Glutamatergic neuron (in vitro differentiated cells): ENCODE data around the gene MT3. TPM values are rescaled to one million over a fixed set of nuclear protein-coding genes. Genes with fewer than 3 reads are reported as not detected.
"Not testable (repeated sequence)": the region's sequence is repeated elsewhere in the genome, so short reads cannot be mapped to it uniquely, and the experiment has no call there.

Source experiments
- DNase-seq: peaks from one replicate; pipeline ENCODE4 v3.0.0; 2022
- H3K27ac Mint-ChIP-seq: one replicate; pipeline ENCODE4 v1.8.0; 2020; ENCODE audit warnings: mild to moderate bottlenecking, mixed read lengths, inconsistent platforms; ENCODE audit not compliant: unreplicated experiment
- H3K27me3 Mint-ChIP-seq: one replicate; pipeline ENCODE4 v1.8.0; 2020; ENCODE audit warnings: mild to moderate bottlenecking, moderate library complexity, mixed read lengths, inconsistent platforms; ENCODE audit not compliant: unreplicated experiment
- H3K36me3 Mint-ChIP-seq: one replicate; pipeline ENCODE4 v1.8.0; 2020; ENCODE audit warnings: mild to moderate bottlenecking, mixed read lengths, inconsistent platforms; ENCODE audit not compliant: unreplicated experiment
- H3K4me1 Mint-ChIP-seq: one replicate; pipeline ENCODE4 v1.8.0; 2020; ENCODE audit warnings: mild to moderate bottlenecking, low read depth, mixed read lengths, inconsistent platforms; ENCODE audit not compliant: unreplicated experiment
- H3K4me3 Mint-ChIP-seq: one replicate; pipeline ENCODE4 v1.8.0; 2020; ENCODE audit warnings: mild to moderate bottlenecking, mixed read lengths, inconsistent platforms; ENCODE audit not compliant: unreplicated experiment
- H3K9me3 Mint-ChIP-seq: one replicate; pipeline ENCODE4 v1.8.0; 2020; ENCODE audit warnings: mild to moderate bottlenecking, moderate library complexity, mixed read lengths, inconsistent platforms; ENCODE audit not compliant: unreplicated experiment
- total RNA-seq: library from RNA; stranded (reverse); fragmentation: NEBNext Ultra II Directional; extraction: Animal tissue kit (Norgen Biotek cat#: 25700); gene quantifications from one replicate; pipeline ENCODE4 v1.2.1, GENCODE V29; 2021; ENCODE audit not compliant: unreplicated experiment
- TF ChIP-seq, protein P1 (sequence below): fragments of 200-600 bp; sonication (generic); IDR thresholded peaks from one replicate; pipeline ENCODE4 v1.5.0; 2021; ENCODE audit not compliant: partially characterized antibody, unreplicated experiment

Gene MT3
- total RNA-seq, 1 donor from 2014 or later, result not detected

DNA sequence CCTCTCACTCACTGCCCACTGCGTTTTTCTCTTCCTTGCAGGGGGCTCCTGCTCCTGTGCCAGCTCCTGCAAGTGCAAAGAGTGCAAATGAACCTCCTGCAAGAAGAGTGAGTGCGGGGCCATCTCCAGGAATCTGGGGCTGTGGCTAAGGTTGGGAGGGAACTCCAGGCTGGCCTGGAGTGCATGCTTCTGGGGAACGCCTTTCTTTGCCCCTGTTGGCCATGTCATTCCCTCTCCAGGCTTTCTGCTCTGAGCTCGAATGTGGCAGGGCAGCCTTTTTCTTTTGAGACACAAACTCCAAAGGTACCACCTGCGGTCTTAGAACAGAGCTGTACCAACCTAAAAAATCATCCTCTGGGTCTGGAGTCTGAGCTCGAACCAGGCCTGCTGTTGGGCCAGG is 28.8 kb downstream of the MT3 start:
- Mint-ChIP-seq H3K27ac (no peak overlapping the region), H3K27me3 (peaks cover 31% of the 10 kb centered on the region), H3K4me3 (peak overlapping the region; percentile 88), H3K4me1 (peaks cover 5% of the 10 kb centered on the region), H3K36me3 (no peaks in the 10 kb centered on the region), H3K9me3 (peaks cover 2% of the 10 kb centered on the region)
- no peak for DNase-seq
- TF ChIP-seq, protein P1, sequence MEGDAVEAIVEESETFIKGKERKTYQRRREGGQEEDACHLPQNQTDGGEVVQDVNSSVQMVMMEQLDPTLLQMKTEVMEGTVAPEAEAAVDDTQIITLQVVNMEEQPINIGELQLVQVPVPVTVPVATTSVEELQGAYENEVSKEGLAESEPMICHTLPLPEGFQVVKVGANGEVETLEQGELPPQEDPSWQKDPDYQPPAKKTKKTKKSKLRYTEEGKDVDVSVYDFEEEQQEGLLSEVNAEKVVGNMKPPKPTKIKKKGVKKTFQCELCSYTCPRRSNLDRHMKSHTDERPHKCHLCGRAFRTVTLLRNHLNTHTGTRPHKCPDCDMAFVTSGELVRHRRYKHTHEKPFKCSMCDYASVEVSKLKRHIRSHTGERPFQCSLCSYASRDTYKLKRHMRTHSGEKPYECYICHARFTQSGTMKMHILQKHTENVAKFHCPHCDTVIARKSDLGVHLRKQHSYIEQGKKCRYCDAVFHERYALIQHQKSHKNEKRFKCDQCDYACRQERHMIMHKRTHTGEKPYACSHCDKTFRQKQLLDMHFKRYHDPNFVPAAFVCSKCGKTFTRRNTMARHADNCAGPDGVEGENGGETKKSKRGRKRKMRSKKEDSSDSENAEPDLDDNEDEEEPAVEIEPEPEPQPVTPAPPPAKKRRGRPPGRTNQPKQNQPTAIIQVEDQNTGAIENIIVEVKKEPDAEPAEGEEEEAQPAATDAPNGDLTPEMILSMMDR, result no peak

GRCh38 chr16:56620339-56620897 is 31.1 kb downstream of the MT3 start:
- Mint-ChIP-seq H3K4me3 (no peak overlapping the region), H3K36me3 (no peaks in the 10 kb centered on the region), H3K27me3 (peaks cover 32% of the 10 kb centered on the region), H3K9me3 (peaks cover 2% of the 10 kb centered on the region), H3K4me1 (peaks cover 5% of the 10 kb centered on the region), H3K27ac (no peak overlapping the region)
- DNase-seq, result no peak
- TF ChIP-seq, protein P1, result no peak

DNA sequence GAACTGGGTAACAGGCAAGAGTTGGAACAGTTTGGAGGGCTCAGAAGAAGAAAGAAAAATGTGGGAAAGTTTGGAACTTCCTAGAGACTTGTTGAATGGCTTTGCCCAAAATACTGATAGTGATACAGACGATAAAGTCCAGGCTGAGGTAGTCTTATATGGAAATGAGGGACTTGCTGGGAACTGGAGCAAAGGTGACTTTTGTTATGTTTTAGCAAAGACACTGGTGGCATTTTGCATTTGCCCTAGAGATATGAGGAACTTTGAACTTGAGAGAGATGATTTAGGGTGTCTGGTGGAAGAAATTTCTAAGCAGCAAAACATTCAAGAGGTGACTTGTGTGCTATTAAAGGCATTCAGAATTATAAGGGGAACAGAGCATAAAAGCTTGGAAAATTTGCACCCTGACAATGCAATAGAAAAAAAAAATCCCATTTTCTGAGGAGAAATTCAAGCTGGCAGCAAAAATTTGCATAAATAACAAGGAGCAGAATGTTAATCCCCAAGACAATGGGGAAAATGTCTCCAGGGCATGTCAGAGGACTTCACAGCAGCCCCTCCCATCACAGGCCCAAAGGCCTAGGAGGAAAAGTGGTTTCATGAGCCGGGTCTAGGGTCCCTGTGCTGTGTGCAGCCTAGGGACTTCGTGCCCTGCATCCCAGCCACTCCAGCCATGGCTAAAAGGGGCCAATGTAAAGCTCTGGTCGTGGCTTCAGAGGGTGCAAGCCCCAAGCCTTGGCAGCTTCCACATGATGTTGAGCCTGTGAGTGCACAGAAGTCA is 32.5 kb downstream of the MT3 start:
- H3K4me1 Mint-ChIP-seq, H3K4me3 Mint-ChIP-seq, H3K27ac Mint-ChIP-seq, H3K9me3 Mint-ChIP-seq, H3K36me3 Mint-ChIP-seq, DNase-seq: not testable (repeated sequence)
- peaks cover 33% of the 10 kb centered on the region for H3K27me3 Mint-ChIP-seq

GRCh38 chr16:56623184-56623583 is 33.9 kb downstream of the MT3 start:
- DNase-seq, result not testable (repeated sequence)

DNA sequence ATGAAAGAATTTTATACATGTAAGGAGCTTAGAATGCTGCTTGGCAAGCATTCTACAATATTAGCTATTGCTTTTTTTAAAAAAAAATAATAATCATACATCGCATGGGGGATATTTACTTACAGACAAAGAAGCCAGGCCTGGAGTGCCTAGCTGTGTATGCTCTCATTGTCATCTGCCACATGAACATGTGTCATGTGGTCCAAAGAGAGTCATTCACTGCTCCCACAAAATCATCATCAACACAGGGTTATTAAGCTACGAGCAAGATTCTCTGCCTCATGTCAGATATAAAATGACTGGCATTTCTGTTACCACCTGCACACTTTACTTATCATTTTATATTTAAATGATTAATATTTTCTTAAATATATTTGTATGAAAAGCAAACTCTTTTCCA is 34.3 kb downstream of the MT3 start:
- H3K27me3 Mint-ChIP-seq, result peaks cover 24% of the 10 kb centered on the region
- no peak overlapping the region for H3K27ac Mint-ChIP-seq
- H3K4me1 Mint-ChIP-seq, result peaks cover 4% of the 10 kb centered on the region
- no peak for DNase-seq
- no peak overlapping the region for H3K4me3 Mint-ChIP-seq
- TF ChIP-seq, protein P1, result no peak
- peaks cover 2% of the 10 kb centered on the region for H3K9me3 Mint-ChIP-seq
- H3K36me3 Mint-ChIP-seq, result no peaks in the 10 kb centered on the region

More at GRCh38 chr16:56623184-56623583, 33.9 kb downstream of the MT3 start:
- H3K9me3 Mint-ChIP-seq, H3K4me1 Mint-ChIP-seq, H3K27ac Mint-ChIP-seq, H3K36me3 Mint-ChIP-seq, H3K4me3 Mint-ChIP-seq: not testable (repeated sequence)
- peaks cover 27% of the 10 kb centered on the region for H3K27me3 Mint-ChIP-seq
